B cell (primary cell): Measurements from ENCODE around the gene SHD. TPM values are rescaled to one million over a fixed set of nuclear protein-coding genes. Genes with fewer than 3 reads are reported as not detected.

ENCODE experiments used
- ATAC-seq: fragments of 200-7000 bp; cut with Tn5 transposase; one replicate; pipeline ENCODE4 v1.10.0; 2021; ENCODE audit warnings: low read depth, mild to moderate bottlenecking, moderate number of reproducible peaks, moderate library complexity
- CTCF ChIA-PET: fragments of 350-600 bp; sonication (Branson Sonifier 250); formaldehyde crosslinking; loops from one replicate; lab custom pipeline; 2021; ENCODE audit warnings: antibody characterized with exemption, inconsistent platforms; lab: Charles Lee
- POLR2A ChIA-PET: fragments of 350-600 bp; sonication (Branson Sonifier 250); formaldehyde crosslinking; loops from one replicate; lab custom pipeline; 2021; ENCODE audit warnings: antibody characterized with exemption; lab: Charles Lee
- DNase-seq: peaks from one replicate; pipeline ENCODE4 v3.0.0; 2013
- H2AFZ ChIP-seq: 2 replicates; pipeline ENCODE4 v1.6.1; 2012; ENCODE audit warnings: mild to moderate bottlenecking, low read depth, low read length; ENCODE audit not compliant: insufficient read depth, poor library complexity, severe bottlenecking
- H3K27ac ChIP-seq, 2 donors: 1 replicate in 1 of 2; 2 replicates in 1 of 2; pipeline ENCODE4 v1.5.1; 2012 to 2013; ENCODE audit warnings: low read length in 2 of 2, mild to moderate bottlenecking in 2 of 2, moderate library complexity in 1 of 2
- H3K27me3 ChIP-seq, 4 experiments: fragments of 200-600 bp in 1 of 4; sonication (generic) in 1 of 4; replicated peaks in 1 of 4; 1 replicate in 2 of 4; 2 replicates in 2 of 4; pipeline versions ENCODE4 v1.6.1 to v1.7.0; 2013 to 2016; ENCODE audit warnings: low read length in 3 of 4, mild to moderate bottlenecking in 2 of 4, mixed read lengths in 1 of 4, moderate library complexity in 1 of 4; ENCODE audit not compliant: insufficient read depth in 4 of 4, control insufficient read depth in 3 of 4; ENCODE audit errors: control extremely low read depth in 1 of 4
- H3K36me3 ChIP-seq, 2 experiments: replicated peaks in 1 of 2; 1 replicate in 1 of 2; 2 replicates in 1 of 2; pipeline versions ENCODE4 v1.6.1 to v1.7.1; 2013; ENCODE audit warnings: low read length in 1 of 2; ENCODE audit not compliant: insufficient read depth in 2 of 2, control insufficient read depth in 1 of 2; ENCODE audit errors: control extremely low read depth in 1 of 2, extremely low read depth in 1 of 2
- H3K4me1 ChIP-seq, 2 donors: fragments of 200-600 bp in 1 of 2; sonication (generic) in 1 of 2; 1 replicate in 1 of 2; 2 replicates in 1 of 2; pipeline versions ENCODE4 v1.5.1 to v1.6.1; 2013 to 2017; ENCODE audit warnings: low read length in 2 of 2; ENCODE audit not compliant: control insufficient read depth in 2 of 2, insufficient read depth in 2 of 2
- H3K4me2 ChIP-seq: replicated peaks from 2 replicates; pipeline ENCODE3; 2012; ENCODE audit warnings: mild to moderate bottlenecking, low read depth, low read length; ENCODE audit not compliant: poor library complexity, severe bottlenecking
- H3K4me3 ChIP-seq, 5 experiments: fragments of 200-600 bp in 1 of 5; sonication (generic) in 1 of 5; 1 replicate in 3 of 5; 2 replicates in 2 of 5; pipeline versions ENCODE4 v1.5.1 to v1.7.0; 2011 to 2016; ENCODE audit warnings: low read length in 4 of 5, mild to moderate bottlenecking in 4 of 5, low read depth in 2 of 5, control low read depth in 1 of 5, moderate library complexity in 1 of 5; ENCODE audit not compliant: insufficient read depth in 1 of 5; ENCODE audit errors: control extremely low read depth in 1 of 5, extremely low read depth in 1 of 5
- H3K79me2 ChIP-seq: fragments of 200-600 bp; sonication (generic); one replicate; pipeline ENCODE4 v1.6.0; 2016; ENCODE audit warnings: low read length; ENCODE audit not compliant: control insufficient read depth, insufficient read depth
- H3K9ac ChIP-seq: fragments of 200-600 bp; sonication (generic); 2 replicates; pipeline ENCODE4 v1.6.1; 2017; ENCODE audit warnings: mild to moderate bottlenecking, low read length, moderate library complexity
- H3K9me3 ChIP-seq, 3 donors: one replicate each; pipeline versions ENCODE4 v1.6.1 to v1.7.1; 2013; ENCODE audit warnings: low read length in 2 of 3; ENCODE audit not compliant: control insufficient read depth in 2 of 3, insufficient read depth in 1 of 3; ENCODE audit errors: control extremely low read depth in 1 of 3
- H4K20me1 ChIP-seq: 2 replicates; pipeline ENCODE4 v1.6.0; 2012; ENCODE audit warnings: mild to moderate bottlenecking, low read length; ENCODE audit not compliant: insufficient read depth, control insufficient read depth, poor library complexity, severe bottlenecking
- H3K27ac Mint-ChIP-seq: one replicate; pipeline ENCODE4 v1.8.0; 2021; ENCODE audit warnings: mixed read lengths
- H3K27me3 Mint-ChIP-seq: one replicate; pipeline ENCODE4 v1.8.0; 2021; ENCODE audit warnings: mixed read lengths
- H3K4me1 Mint-ChIP-seq: one replicate; pipeline ENCODE4 v1.8.0; 2021; ENCODE audit warnings: mixed read lengths
- H3K4me3 Mint-ChIP-seq: one replicate; pipeline ENCODE4 v1.8.0; 2021; ENCODE audit warnings: mixed read lengths
- H3K9me3 Mint-ChIP-seq: one replicate; pipeline ENCODE4 v1.8.0; 2022; ENCODE audit warnings: mixed read lengths; ENCODE audit not compliant: insufficient read depth
- EZH2 ChIP-seq: IDR thresholded peaks from 2 replicates; pipeline ENCODE4 v1.6.1; 2012; ENCODE audit warnings: borderline replicate concordance, low read depth, mild to moderate bottlenecking, moderate library complexity, low read length; ENCODE audit not compliant: insufficient read depth, poor library complexity, severe bottlenecking
- WGBS: methylation state at CpG from one replicate; pipeline ENCODE4 v1.1.5; 2013; ENCODE audit warnings: missing lambda C conversion rate; ENCODE audit not compliant: insufficient coverage; 5-methylcytosine and 5-hydroxymethylcytosine counted together
- intact Hi-C: fragments of 100-400 bp; cut with micrococcal nuclease; formaldehyde crosslinking; loops from one replicate; pipeline ENCODE4 v1.10.0; 2022
- polyA plus RNA-seq: library from polyadenylated mRNA; depleted of rRNA; stranded (reverse); fragments of >200 nt; gene quantifications from 2 replicates; pipeline ENCODE4 v1.2.3, GENCODE V29; 2012
- total RNA-seq, 2 donors: library from RNA; stranded (reverse); fragments of 120-200 nt in 1 of 2; gene quantifications; 1 replicate in 1 of 2; 2 replicates in 1 of 2; pipeline versions ENCODE4 v1.2.3 to v1.2.4, GENCODE V29; 2013 to 2022
- TF ChIP-seq, protein P1 (sequence below): fragments of 200-600 bp; IDR thresholded peaks from one replicate; pipeline ENCODE4 v1.8.0; 2022; ENCODE audit warnings: antibody characterized with exemption, mild to moderate bottlenecking

Gene SHD
- total and polyA plus RNA-seq, 2 donors (not counting 1 experiment from before 2014, with no cell fraction given), result 0.17 TPM; not detected in 1

DNA sequence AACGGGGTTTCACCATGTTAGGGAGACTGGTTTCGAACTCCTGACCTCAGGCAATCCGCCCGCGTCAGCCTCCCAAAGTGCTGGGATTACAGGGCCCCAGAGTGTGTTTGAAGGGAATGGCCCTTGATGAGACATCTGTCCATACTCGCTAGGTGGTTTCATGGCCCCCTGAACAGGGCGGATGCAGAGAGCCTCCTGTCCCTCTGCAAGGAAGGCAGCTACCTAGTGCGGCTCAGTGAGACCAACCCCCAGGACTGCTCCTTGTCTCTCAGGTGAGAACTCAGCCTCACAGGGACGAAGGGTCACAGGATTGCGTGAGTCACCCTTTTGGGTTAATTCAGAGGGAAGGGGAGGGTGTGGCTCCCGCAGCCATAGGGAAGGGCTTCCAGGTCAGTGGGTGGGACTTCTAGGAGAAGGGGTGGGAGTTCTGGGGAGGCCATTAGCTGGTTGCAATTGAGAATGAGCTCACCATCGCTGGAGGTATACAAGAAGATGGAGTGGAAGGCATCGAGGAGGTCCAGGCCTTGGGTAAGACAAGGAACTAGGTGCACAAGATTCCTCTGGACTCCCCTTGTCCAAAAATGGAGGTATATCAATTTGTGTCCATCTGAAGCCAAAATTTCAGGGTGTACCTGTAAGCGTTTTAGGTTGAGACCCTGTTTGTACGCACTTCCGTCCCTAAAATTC, 9.2 kb downstream of the SHD start:
- Histone ChIP-seq H3K79me2 (no peaks in the 10 kb centered on the region), H3K4me1 (no peaks in the 10 kb centered on the region), H4K20me1 (no peaks in the 10 kb centered on the region), H3K4me2 (no peak overlapping the region), H3K27me3 (peaks cover 0 to 14% (median 1%) of the 10 kb centered on the region in 4 experiments), H3K36me3 (no peaks in the 10 kb centered on the region), H3K27ac (no peak overlapping the region), H3K4me3 (no peak overlapping the region), H3K9ac (no peak overlapping the region), H3K9me3 (peaks cover 0 to 5% (median 0%) of the 10 kb centered on the region in 3 donors), H2AFZ (no peak overlapping the region)
- POLR2A ChIA-PET, result no interaction called here
- H3K4me3 Mint-ChIP-seq, result no peak overlapping the region
- H3K27ac Mint-ChIP-seq, result no peak overlapping the region
- TF ChIP-seq, protein P1, sequence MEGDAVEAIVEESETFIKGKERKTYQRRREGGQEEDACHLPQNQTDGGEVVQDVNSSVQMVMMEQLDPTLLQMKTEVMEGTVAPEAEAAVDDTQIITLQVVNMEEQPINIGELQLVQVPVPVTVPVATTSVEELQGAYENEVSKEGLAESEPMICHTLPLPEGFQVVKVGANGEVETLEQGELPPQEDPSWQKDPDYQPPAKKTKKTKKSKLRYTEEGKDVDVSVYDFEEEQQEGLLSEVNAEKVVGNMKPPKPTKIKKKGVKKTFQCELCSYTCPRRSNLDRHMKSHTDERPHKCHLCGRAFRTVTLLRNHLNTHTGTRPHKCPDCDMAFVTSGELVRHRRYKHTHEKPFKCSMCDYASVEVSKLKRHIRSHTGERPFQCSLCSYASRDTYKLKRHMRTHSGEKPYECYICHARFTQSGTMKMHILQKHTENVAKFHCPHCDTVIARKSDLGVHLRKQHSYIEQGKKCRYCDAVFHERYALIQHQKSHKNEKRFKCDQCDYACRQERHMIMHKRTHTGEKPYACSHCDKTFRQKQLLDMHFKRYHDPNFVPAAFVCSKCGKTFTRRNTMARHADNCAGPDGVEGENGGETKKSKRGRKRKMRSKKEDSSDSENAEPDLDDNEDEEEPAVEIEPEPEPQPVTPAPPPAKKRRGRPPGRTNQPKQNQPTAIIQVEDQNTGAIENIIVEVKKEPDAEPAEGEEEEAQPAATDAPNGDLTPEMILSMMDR, result no peak
- no peak for TF ChIP-seq EZH2
- intact Hi-C loops, result no loop called here
- H3K27me3 Mint-ChIP-seq, result peaks cover 5% of the 10 kb centered on the region
- DNase-seq, result no peak
- ATAC-seq, result no peak
- no peaks in the 10 kb centered on the region for H3K4me1 Mint-ChIP-seq
- WGBS, result 87% methylated on average over 13 of the region's 16 CpGs
- CTCF ChIA-PET, result no interaction called here
- no peaks in the 10 kb centered on the region for H3K9me3 Mint-ChIP-seq

DNA sequence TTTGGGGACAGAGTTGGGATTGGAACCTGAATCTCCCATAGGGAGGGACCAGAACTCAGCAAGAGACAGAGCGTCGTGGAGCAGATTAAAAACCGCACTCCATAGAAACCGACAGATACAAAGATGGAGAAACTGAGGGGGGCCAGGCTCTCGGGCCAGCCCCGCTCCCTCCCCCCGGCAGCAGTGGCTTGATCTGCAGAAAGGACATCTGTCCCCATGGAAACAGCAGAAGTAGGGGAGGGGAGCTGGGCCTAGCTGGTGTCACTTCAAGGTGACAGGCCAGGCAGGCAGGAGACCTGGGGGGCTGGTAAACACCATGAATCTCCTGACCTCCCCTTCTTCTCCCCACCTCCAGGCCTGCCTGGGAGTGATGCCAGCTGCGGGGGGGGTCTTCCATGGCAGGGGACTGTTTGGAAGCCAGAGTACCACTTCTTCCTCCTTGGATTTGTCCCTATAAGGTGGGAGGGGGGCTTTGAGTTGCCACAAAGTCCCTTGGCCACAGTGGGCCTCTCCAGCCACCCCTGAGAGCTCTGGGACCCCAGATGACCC, 12.2 kb downstream of the SHD start:
- 92% methylated on average over 5 of the region's 8 CpGs for WGBS
- no peak overlapping the region for H3K4me3 Mint-ChIP-seq
- no peak overlapping the region for H3K4me2 ChIP-seq
- no peak overlapping the region for H2AFZ ChIP-seq
- no peaks in the 10 kb centered on the region for H3K4me1 ChIP-seq
- no peak for ATAC-seq
- H3K79me2 ChIP-seq, result no peaks in the 10 kb centered on the region
- H3K27ac Mint-ChIP-seq, result no peak overlapping the region
- no peaks in the 10 kb centered on the region for H3K9me3 Mint-ChIP-seq
- DNase-seq, result no peak
- no peaks in the 10 kb centered on the region for H3K9me3 ChIP-seq
- ChIA-PET CTCF (no interaction called here), POLR2A (no interaction called here)
- no peak overlapping the region for H3K9ac ChIP-seq
- no peak overlapping the region for H3K4me3 ChIP-seq
- H3K27me3 Mint-ChIP-seq, result peaks cover 5% of the 10 kb centered on the region
- H4K20me1 ChIP-seq, result no peaks in the 10 kb centered on the region
- no peak overlapping the region for H3K27ac ChIP-seq
- no peaks in the 10 kb centered on the region for H3K4me1 Mint-ChIP-seq
- TF ChIP-seq, protein P1, result no peak
- TF ChIP-seq EZH2, result no peak
- H3K36me3 ChIP-seq, result no peaks in the 10 kb centered on the region
- intact Hi-C loops, result no loop called here
- H3K27me3 ChIP-seq, result peaks cover 0 to 9% (median 1%) of the 10 kb centered on the region in 4 experiments
